Forelimb muscle (tissue), 1 donor: ENCODE results near the gene AKR1C3. TPM values are rescaled to one million over a fixed set of nuclear protein-coding genes. Genes with fewer than 3 reads are reported as not detected.
"Not testable (repeated sequence)": the region's sequence is repeated elsewhere in the genome, so short reads cannot be mapped to it uniquely, and the experiment has no call there.

Source experiments
- DNase-seq: peaks from one replicate; pipeline ENCODE4 v3.0.0-alpha.2; 2013; ENCODE audit warnings: low read depth
- polyA plus RNA-seq: library from polyadenylated mRNA; unstranded; fragments of 120-200 nt; gene quantifications from one replicate; pipeline ENCODE4 v1.2.1, GENCODE V29; 2013; ENCODE audit not compliant: insufficient read length

The AKR1C3 gene
- polyA plus RNA-seq, 1 donor = 0.94 TPM

GRCh38 chr10:5088703-5089261, 5.4 kb upstream of the AKR1C3 start:
- no peak for DNase-seq

DNA sequence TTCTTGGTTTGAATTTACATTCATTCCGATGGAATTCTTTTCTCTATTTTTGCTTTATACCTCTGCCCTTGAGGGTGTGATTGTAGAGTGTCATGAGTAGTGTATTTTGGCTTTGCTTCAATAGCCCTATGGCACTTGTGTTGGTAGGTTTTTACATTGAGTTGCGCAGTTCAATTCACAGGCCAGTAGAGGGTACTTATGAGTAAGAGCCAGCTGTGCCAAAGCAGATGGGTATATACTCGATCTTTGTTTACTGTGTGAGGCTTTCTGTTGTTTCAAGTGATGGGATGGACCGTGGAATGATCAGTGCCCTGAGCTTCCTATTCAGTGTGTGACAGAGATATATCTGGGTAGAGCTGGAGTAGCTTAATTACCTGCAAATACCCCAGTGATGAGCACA, 4.3 kb upstream of the AKR1C3 start:
- no peak for DNase-seq

DNA sequence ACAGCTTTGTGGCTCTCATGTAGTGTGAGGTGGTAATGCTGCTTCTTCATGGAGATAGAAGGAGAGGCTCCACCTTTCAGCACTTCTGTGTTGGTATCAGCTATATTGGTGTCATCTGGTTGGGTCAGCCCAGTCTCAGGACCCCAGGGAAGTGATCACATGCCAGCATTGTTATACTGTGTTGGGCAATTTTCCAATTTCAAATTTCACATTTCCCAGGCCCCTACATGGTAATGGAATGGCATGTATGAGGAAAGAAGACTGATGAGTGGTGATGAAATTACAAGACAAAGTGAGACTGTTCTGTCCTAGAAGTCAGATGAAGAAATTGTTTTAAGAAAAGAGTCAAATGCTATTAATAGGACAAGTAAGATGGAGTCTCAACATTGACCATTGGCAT, 3.7 kb upstream of the AKR1C3 start:
- DNase-seq = no peak

DNA sequence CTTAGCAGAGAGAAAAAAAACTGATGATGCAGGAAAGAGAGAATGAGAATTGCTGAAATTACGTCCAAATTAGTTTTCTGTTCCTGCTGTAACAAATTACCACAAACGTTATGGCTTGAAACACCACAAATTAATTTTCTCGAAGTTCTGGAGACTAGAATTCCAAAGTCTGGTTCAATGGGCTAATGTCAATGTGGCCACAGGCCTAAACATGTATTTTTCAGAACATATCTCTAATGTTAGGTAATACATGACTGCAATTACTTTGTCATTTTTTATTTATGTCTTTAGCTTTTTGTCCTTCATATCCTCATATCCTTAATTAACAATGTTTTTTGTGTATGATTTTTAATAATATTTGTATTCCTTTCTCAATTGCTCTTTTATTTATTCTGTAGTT, 3.0 kb upstream of the AKR1C3 start:
- DNase-seq = no peak

DNA sequence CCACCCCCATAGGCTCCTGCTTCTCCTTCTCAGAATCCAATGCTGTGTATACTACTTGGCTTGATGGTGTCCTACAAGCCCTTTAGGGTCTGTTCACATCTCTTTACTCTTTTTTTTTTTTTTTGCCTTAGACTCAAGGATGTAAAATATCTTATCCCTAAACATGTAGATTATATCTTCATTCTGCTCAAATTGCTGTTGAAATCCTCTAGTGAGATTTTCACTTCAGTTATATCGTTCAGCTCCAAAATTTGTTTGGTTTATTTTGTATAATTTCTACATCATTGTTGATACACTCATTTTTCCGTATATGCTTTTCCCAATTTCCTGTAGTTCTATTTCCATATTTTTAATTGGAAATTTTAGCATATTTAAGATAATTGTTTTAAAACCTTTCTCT, 1.8 kb upstream of the AKR1C3 start:
- no peak for DNase-seq

DNA sequence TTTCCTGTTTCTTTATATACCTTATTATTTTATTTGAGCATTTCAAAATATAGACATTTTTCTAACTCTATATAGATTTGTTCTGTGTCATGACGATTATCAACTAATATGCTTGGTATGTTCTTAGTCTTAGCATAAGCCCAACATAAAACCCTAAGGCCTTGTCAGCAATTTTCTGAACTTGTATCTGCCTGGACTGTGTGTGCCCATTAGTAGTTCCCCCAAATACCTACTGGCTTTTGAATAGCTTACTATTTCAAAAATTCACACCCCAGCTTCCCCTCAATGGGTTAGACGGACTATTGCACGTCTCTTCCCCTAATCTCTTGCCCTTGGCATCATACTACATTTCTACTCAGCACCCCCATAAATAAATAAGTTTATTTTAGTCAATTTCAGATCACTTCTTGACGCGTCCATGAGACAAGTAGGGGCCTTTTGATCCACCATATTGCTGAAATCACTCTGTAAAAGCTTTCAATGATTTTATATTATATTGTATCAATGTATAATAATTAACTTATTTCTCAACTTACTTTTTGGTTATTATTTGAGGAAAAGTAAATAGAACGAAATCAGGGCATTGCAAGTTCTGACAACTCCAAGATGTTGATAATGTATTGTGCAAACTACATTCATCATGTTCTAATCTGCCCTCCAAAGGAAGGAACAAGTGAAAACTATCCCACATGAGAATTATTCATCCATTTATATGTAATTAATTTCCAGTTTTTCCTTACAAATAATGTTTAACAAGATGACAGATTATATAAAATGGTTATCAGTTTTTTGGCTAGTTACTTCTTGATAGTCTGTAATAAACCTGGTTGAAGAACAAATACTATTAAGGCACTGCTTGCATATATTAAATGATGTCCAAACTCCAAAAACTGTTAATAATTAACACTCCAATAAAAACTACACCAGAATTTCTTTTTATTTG, 1.1 kb upstream of the AKR1C3 start:
- no peak for DNase-seq

GRCh38 chr10:5095687-5096086, 1.5 kb downstream of the AKR1C3 start:
- no peak for DNase-seq

- no peak for DNase-seq
These were observed 1.9 kb downstream of the AKR1C3 start for GRCh38 chr10:5096108-5096507.

DNA sequence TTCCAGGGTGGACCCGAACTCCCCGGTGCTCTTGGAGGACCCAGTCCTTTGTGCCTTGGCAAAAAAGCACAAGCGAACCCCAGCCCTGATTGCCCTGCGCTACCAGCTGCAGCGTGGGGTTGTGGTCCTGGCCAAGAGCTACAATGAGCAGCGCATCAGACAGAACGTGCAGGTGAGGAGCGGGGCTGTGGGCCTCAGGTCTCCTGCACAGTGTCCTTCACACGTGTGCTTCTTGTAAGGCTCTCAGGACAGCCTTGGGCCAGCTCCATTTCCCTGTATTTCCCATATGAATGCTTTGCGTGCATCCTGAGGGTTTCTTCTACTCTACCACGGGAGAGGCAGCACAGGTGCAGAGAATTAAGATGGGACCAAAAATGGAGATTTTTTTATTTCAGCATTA, 8.3 kb downstream of the AKR1C3 start:
- not testable (repeated sequence) for DNase-seq

GRCh38 chr10:5103481-5103880, 9.3 kb downstream of the AKR1C3 start:
- no peak for DNase-seq

DNA sequence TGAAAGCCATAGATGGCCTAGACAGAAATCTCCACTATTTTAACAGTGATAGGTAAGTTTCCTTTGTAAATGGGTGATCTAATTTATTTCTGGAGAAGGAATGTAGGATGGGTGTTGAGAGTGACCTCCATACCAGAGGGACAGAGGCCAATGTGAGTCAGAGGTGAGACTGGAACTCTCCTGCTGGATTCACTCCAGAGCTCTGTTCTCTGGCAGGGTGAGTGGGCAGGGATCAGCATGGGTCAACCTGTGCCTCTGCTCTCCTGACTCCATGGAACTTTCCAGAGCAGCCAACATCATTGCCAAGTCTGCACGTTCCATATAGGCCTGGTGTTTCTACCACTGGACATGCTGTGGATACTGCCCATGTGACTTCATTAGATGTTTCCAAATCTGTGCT, 11.4 kb downstream of the AKR1C3 start:
- no peak for DNase-seq

DNA sequence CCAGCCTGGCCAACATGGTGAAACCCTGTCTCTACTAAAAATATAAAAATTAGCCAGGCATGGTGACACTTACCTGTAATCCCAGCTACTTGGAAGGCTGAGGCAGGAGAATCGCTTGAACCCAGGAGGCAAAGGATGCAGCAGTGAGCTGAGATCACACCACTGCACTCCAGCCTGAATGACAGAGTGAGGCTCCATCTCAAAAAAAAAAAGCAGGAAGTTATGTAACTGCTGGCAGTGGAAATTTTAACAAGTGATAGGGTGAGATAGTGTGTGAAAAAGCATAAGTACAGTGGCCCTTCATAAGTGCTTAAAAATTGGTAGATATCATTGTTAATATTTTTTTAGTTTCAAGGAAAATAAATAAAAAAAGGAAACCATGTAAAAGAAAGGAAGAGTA, 12.3 kb downstream of the AKR1C3 start:
- DNase-seq = no peak

GRCh38 chr10:5107860-5108526, 13.8 kb downstream of the AKR1C3 start:
- DNase-seq = no peak

DNA sequence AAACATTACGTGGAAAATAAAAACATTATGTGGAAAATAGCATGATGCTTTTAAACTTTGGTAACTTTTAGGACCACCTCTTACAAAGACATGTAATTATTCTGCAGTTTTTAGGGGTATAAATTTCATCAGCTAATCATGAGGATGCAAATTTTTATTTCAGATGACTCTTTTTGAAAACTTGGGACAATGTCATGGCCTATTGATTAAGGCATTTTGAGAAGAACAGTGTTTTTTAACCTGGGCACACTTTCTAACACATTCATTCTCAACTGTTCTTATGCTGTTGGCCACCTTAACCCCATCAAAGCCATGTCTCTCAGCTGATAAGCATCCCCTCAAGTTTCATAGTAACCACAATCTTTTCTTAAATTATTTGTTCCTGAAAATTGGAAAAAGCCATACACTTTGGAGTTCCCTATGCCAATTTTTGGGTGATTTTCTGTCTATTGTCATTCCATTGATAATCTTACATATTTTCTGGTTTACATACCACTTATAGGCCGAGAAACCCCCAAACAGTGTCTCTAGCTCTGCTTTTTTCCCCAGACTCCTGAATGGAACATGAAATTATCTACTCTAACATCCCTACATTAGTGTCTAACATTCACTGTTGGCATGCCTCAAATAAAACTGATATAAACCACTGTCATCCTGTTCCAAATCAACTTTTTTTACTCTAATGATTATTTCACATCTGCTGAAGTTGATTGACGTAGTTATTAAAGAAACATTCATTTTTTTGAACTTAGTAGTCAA, 14.6 kb downstream of the AKR1C3 start:
- no peak for DNase-seq

DNA sequence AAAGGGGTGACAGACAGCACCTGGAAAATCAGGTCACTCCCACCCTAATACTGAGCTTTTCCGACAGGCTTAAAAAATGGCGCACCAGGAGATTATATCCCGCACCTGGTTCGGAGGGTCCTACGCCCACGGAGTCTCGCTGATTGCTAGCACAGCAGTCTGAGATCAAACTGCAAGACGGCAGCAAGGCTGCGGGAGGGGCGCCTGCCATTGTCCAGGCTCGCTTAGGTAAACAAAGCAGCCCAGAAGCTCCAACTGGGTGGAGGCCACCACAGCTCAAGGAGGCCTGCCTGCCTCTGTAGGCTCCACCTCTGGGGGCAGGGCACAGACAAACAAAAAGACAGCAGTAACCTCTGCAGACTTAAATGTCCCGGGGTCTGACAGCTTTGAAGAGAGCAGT, 15.6 kb downstream of the AKR1C3 start:
- DNase-seq = not testable (repeated sequence)

DNA sequence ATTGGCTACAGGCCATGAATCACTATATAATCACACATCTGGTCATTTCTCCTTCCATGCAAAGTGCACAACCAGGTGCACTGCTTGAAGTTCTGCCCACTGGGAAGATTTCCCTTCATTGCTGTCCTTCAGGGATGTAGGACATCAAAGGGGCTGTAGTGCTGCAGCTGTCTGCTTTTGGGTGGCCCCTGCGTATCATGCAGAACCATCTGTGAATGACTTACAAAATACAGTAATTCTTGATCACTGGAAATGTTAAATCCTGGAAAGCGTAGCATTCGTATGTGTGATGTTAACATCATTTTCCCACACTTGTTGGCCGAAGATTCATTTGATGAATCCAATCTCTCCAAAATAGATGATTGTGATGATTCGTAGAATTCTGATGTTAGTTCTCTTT, 22.4 kb downstream of the AKR1C3 start:
- no peak for DNase-seq

GRCh38 chr10:5117026-5117425, 22.8 kb downstream of the AKR1C3 start:
- DNase-seq = no peak

GRCh38 chr10:5119997-5120396, 25.8 kb downstream of the AKR1C3 start:
- not testable (repeated sequence) for DNase-seq

- DNase-seq = no peak
These were observed 29.7 kb downstream of the AKR1C3 start for GRCh38 chr10:5123886-5124285.

GRCh38 chr10:5125315-5126044, 31.3 kb downstream of the AKR1C3 start:
- DNase-seq = no peak

DNA sequence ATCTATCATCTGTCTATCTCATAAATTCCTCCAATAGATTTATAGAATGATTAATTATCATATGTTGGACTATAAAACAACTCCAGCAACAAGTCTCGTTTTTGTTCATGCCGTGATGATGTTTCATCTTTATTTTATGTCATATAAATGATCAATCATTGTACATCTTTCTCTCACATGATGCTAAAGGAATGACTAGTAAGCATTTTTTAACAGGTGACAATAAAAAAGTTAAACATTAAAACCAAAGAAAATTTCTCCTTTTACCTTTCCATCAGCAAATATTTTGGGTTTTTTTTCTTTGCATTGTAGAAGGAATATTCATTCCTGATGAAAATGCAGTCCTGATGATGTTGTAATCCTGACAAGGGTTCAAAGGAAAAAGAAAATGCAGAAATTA, 41.4 kb downstream of the AKR1C3 start:
- DNase-seq = no peak
